Left ventricle myocardium inferior (tissue), 1 donor: Measurements from ENCODE around the gene KMT2B. TPM values are rescaled to one million over a fixed set of nuclear protein-coding genes. Genes with fewer than 3 reads are reported as not detected.
"Not testable (repeated sequence)": the region's sequence is repeated elsewhere in the genome, so short reads cannot be mapped to it uniquely, and the experiment has no call there.

Experiments
- DNase-seq: peaks from one replicate; pipeline ENCODE4 v3.0.0-alpha.2; 2020
- H3K27ac ChIP-seq: fragments of 200-600 bp; replicated peaks from 2 replicates; pipeline ENCODE4 v1.8.0; 2021
- H3K27me3 ChIP-seq: fragments of 200-600 bp; 2 replicates; pipeline ENCODE4 v1.8.0; 2021; ENCODE audit warnings: low read depth
- H3K36me3 ChIP-seq: fragments of 200-600 bp; 2 replicates; pipeline ENCODE4 v1.8.0; 2021
- H3K4me1 ChIP-seq: fragments of 200-600 bp; 2 replicates; pipeline ENCODE4 v1.8.0; 2021
- H3K4me3 ChIP-seq: fragments of 200-600 bp; 2 replicates; pipeline ENCODE4 v1.8.0; 2021; ENCODE audit warnings: mild to moderate bottlenecking, moderate library complexity
- H3K9me3 ChIP-seq: fragments of 200-600 bp; replicated peaks from 2 replicates; pipeline ENCODE4 v1.8.0; 2021
- intact Hi-C: fragments of 100-400 bp; cut with micrococcal nuclease; formaldehyde crosslinking; loops from one replicate; pipeline ENCODE4 v1.11.0; 2022
- total RNA-seq: library from RNA; stranded (reverse); fragmentation: NEBNext Ultra II Directional; extraction: Animal tissue kit (Norgen Biotek cat#: 25700); gene quantifications from one replicate; pipeline ENCODE4 v1.2.1, GENCODE V29; 2021
- TF ChIP-seq, protein P1 (sequence below): fragments of 200-600 bp; IDR thresholded peaks from 2 replicates; pipeline ENCODE4 v1.8.0; 2021; ENCODE audit warnings: antibody characterized with exemption, mild to moderate bottlenecking, borderline replicate concordance
- donor health status: DM: no; HTN: yes; CAD: no; lungs with severe emphysema.

The KMT2B gene
- total RNA-seq, 1 donor from 2014 or later, result 12.8 TPM

DNA sequence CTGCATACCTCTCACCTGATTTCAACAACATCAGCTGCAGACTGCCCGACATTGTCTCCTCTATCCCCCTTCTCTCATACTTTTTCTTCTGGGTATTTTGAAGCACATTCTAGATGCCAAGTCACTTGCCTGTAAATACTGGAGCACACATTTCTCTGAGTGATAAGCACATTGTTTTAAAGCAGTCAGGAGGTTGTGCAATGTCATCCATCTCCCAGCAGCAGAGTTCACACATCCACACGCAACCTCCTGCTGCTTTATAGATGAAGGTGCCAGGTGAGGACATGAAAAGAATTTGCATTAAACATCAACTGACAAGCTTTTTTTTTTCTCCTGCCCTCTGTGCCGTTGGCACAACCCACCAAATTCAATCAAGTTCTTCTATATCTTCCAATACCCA is 46.0 kb upstream of the KMT2B start:
- Histone ChIP-seq H3K27ac (no peak overlapping the region), H3K4me3 (no peak overlapping the region), H3K36me3 (no peaks in the 10 kb centered on the region), H3K4me1 (peaks cover 6% of the 10 kb centered on the region), H3K27me3 (peaks cover 57% of the 10 kb centered on the region), H3K9me3 (no peaks in the 10 kb centered on the region)
- intact Hi-C loops, result no loop called here
- TF ChIP-seq, protein P1, sequence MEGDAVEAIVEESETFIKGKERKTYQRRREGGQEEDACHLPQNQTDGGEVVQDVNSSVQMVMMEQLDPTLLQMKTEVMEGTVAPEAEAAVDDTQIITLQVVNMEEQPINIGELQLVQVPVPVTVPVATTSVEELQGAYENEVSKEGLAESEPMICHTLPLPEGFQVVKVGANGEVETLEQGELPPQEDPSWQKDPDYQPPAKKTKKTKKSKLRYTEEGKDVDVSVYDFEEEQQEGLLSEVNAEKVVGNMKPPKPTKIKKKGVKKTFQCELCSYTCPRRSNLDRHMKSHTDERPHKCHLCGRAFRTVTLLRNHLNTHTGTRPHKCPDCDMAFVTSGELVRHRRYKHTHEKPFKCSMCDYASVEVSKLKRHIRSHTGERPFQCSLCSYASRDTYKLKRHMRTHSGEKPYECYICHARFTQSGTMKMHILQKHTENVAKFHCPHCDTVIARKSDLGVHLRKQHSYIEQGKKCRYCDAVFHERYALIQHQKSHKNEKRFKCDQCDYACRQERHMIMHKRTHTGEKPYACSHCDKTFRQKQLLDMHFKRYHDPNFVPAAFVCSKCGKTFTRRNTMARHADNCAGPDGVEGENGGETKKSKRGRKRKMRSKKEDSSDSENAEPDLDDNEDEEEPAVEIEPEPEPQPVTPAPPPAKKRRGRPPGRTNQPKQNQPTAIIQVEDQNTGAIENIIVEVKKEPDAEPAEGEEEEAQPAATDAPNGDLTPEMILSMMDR, result no peak
- DNase-seq, result no peak

DNA sequence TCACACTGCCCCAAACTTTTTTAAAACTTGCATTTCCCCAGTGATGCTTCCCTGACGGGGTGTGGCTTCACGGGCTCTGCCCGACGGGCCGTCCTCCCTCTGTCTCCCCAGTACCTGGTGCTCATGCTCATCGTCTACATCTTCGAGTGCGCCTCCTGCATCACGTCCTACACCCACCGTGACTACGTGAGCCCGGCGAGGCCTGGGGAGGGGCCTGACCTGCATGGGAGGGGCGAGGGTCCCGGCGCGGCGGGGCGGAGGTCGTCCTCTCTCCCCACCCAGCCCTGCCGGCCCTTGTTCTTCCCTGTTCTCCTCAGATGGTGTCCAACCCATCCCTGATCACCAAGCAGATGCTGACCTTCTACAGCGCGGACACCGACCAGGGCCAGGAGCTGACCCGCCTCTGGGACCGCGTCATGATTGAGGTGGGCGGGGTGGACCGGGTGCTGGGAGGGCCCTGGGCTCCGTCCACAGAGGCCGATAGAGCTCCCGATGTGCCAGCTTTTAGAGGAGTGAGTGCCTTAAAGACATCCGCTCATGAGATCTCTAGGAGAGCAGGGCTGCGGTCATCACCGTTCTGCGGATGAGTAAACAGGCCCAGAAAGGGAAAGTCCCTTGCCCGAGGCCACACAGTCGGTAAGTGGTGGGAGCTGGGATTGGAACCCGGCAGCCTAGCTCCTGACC is 44.5 kb upstream of the KMT2B start:
- intact Hi-C loops, result no loop called here
- peaks cover 6% of the 10 kb centered on the region for H3K4me1 ChIP-seq
- TF ChIP-seq, protein P1, result no peak
- peaks cover 66% of the 10 kb centered on the region for H3K27me3 ChIP-seq
- no peaks in the 10 kb centered on the region for H3K9me3 ChIP-seq
- DNase-seq, result peak; percentile 33
- H3K4me3 ChIP-seq, result peak overlapping the region; percentile 57
- H3K27ac ChIP-seq, result no peak overlapping the region
- no peaks in the 10 kb centered on the region for H3K36me3 ChIP-seq

DNA sequence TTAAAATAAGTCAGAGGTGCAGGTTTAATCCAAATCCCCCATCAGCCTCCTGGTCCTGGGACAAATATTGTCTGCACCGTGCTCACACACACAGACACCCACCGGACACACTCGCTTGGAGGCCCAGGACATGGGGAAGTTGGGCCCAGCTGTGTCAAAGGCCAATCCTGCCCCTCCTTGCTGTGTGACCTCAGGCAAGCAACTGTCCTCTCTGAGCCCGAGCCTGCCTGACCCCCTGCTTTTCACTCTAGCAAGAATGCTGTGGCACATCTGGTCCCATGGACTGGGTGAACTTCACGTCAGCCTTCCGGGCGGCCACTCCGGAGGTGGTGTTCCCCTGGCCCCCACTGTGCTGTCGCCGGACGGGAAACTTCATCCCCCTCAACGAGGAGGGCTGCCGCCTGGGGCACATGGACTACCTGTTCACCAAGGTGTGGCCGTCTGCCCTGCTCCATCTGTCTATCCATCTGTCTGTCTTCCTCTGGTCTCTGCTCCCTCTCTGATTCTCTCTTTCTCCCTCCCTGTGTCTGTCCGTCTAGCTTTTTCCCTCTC is 42.1 kb upstream of the KMT2B start:
- no peak for DNase-seq
- H3K36me3 ChIP-seq, result no peaks in the 10 kb centered on the region
- intact Hi-C loops, result no loop called here
- no peak overlapping the region for H3K4me3 ChIP-seq
- peaks cover 62% of the 10 kb centered on the region for H3K27me3 ChIP-seq
- TF ChIP-seq, protein P1, result no peak
- H3K4me1 ChIP-seq, result peaks cover 6% of the 10 kb centered on the region
- no peak overlapping the region for H3K27ac ChIP-seq
- H3K9me3 ChIP-seq, result no peaks in the 10 kb centered on the region

DNA sequence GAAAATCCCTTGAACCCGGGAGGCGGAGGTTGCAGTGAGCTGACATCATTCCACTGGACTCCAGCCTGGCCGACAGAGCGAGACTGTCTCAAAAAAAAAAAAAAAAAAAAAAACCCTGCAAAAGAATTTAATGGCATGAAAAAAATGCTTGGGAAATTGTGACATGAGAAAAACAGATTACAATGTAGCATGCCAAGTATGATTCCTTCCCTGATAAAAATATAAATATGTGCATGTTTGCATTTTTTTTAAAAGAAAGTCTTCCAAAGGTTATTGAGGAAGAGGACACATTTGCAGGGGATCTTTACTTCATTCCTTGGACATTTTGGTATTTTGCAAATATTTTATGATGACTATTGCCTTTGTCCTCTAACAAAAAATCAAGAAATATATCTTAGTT is 28.0 kb upstream of the KMT2B start:
- no peaks in the 10 kb centered on the region for H3K36me3 ChIP-seq
- H3K4me3 ChIP-seq, result no peak overlapping the region
- H3K27me3 ChIP-seq, result peaks cover 20% of the 10 kb centered on the region
- H3K27ac ChIP-seq, result no peak overlapping the region
- H3K4me1 ChIP-seq, result no peaks in the 10 kb centered on the region
- intact Hi-C loops, result no loop called here
- H3K9me3 ChIP-seq, result no peaks in the 10 kb centered on the region
- DNase-seq, result no peak
- TF ChIP-seq, protein P1, result no peak

DNA sequence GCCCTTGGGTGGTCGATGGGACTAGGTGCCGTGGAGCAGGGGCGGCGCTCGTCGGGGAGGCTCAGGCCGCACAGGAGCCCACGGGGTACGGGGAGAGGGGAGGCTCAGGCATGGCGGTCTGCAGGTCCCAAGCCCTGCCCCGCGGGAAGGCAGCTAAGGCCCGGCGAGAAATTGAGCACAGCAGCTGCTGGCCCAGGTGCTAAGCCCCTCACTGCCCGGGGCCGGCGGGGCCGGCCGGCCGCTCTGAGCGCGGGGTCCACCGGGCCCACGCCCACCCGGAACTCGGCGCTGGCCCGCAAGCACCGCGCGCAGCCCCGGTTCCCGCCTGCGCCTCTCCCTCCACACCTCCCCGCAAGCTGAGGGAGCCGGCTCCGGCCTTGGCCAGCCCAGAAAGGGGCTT is 26.7 kb upstream of the KMT2B start:
- H3K27me3 ChIP-seq, result peaks cover 18% of the 10 kb centered on the region
- H3K4me1 ChIP-seq, H3K36me3 ChIP-seq, H3K9me3 ChIP-seq, DNase-seq, H3K4me3 ChIP-seq, H3K27ac ChIP-seq, intact Hi-C loops: not testable (repeated sequence)

DNA sequence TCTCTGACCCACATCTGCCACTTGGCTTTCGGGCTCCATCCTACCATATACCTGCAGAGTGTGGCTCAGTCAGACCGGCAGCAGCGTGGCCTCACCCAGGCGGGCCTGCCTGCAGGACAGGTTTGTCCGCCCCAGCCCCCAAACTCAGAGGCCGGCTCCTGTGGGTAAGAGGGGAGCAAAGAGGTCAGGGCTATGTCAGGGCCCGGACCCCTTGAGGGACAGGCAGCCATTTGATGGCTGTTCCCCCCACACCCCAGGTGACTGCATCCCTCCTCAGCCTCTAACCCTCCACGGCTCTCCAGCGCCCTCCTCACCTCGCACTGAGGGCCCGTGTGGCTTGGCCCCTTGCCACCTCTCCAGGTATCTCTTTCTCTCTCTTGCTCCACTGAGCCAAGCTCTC is 25.8 kb upstream of the KMT2B start:
- H3K9me3 ChIP-seq, result no peaks in the 10 kb centered on the region
- intact Hi-C loops, result no loop called here

More for the DNA sequence above, 25.8 kb upstream of the KMT2B start:
- TF ChIP-seq, protein P1, result no peak
- DNase-seq, result no peak
- peaks cover 13% of the 10 kb centered on the region for H3K27me3 ChIP-seq
- H3K4me3 ChIP-seq, result no peak overlapping the region
- H3K4me1 ChIP-seq, result no peaks in the 10 kb centered on the region
- no peaks in the 10 kb centered on the region for H3K36me3 ChIP-seq
- H3K27ac ChIP-seq, result no peak overlapping the region
